GM12878 (cell line): Measurements from ENCODE around the gene NAV2. TPM values are rescaled to one million over a fixed set of nuclear protein-coding genes. Genes with fewer than 3 reads are reported as not detected.

Source experiments
- BACH1 ChIP-seq: fragments of 450-650 bp; IDR thresholded peaks from 2 replicates; pipeline ENCODE4 v1.6.1; 2017; ENCODE audit warnings: mild to moderate bottlenecking, borderline replicate concordance
- CBX3 ChIP-seq: fragments of 200-600 bp; sonication (generic); IDR thresholded peaks from 2 replicates; pipeline ENCODE4 v1.6.1; 2016; ENCODE audit warnings: low read depth, borderline replicate concordance
- FOXK2 ChIP-seq: fragments of 450-650 bp; IDR thresholded peaks from 2 replicates; pipeline ENCODE4 v1.6.1; 2017; ENCODE audit warnings: mild to moderate bottlenecking, moderate library complexity
- HDGF ChIP-seq: fragments of 450-650 bp; IDR thresholded peaks from 2 replicates; pipeline ENCODE4 v1.6.1; 2016; ENCODE audit warnings: antibody characterized with exemption
- IKZF1 ChIP-seq: fragments of 450-650 bp; conservative IDR thresholded peaks from 2 replicates; pipeline ENCODE4 v1.6.1; 2017; ENCODE audit warnings: antibody characterized with exemption, mild to moderate bottlenecking
- JUNB ChIP-seq: IDR thresholded peaks from 2 replicates; pipeline ENCODE4 v1.6.1; 2016; ENCODE audit warnings: antibody characterized with exemption, mild to moderate bottlenecking
- KLF5 ChIP-seq: fragments of 450-650 bp; IDR thresholded peaks from 2 replicates; pipeline ENCODE4 v1.6.1; 2014; ENCODE audit warnings: mild to moderate bottlenecking; ENCODE audit not compliant: partially characterized antibody
- SUZ12 ChIP-seq: fragments of 200-600 bp; sonication (generic); IDR thresholded peaks from one replicate; pipeline ENCODE4 v1.6.1; 2018; ENCODE audit warnings: antibody characterized with exemption, mild to moderate bottlenecking; ENCODE audit not compliant: unreplicated experiment
- ZNF592 ChIP-seq: fragments of 450-650 bp; IDR thresholded peaks from 2 replicates; pipeline ENCODE4 v1.6.1; 2017; ENCODE audit warnings: mild to moderate bottlenecking, moderate library complexity
- polyA plus RNA-seq, 11 experiments: library from polyadenylated mRNA; depleted of rRNA in 4 of 11; unstranded in 6 of 11; stranded (reverse) in 5 of 11; fragments of >200 nt; fragmentation: Nextera tagmentation in 4 of 11; fragmentation: Illumina TruSeq in 1 of 11; extraction: Ambion mirVana in 4 of 11; extraction: Trizol in 1 of 11; gene quantifications; 1 replicate in 1 of 11; 2 replicates in 10 of 11; pipeline versions ENCODE4 v1.2.1 to v1.2.3, GENCODE V29; 2011 to 2016; ENCODE audit warnings: inconsistent platforms in 2 of 11, missing spikeins in 2 of 11, low read depth in 1 of 11
- total RNA-seq, 4 experiments: library from RNA; depleted of rRNA in 3 of 4; stranded (reverse); fragments of >200 nt in 3 of 4; fragmentation: Illumina TruSeq in 1 of 4; extraction: Trizol in 1 of 4; gene quantifications; 2 replicates each; pipeline versions ENCODE4 v1.2.1 to v1.2.3, GENCODE V29; 2013 to 2021

Gene NAV2
- total and polyA plus RNA-seq, 10 of the 15 experiments (the other 5 are each of a cell fraction or from before 2014, with no cell fraction given) = 0.35 to 6.1 (median 1.1) TPM

- no peak for TF ChIP-seq ZNF592
- no peak for TF ChIP-seq FOXK2
- TF ChIP-seq CBX3 = no peak
- no peak for TF ChIP-seq SUZ12
- no peak for TF ChIP-seq IKZF1
- no peak for TF ChIP-seq HDGF
- no peak for TF ChIP-seq JUNB
- TF ChIP-seq BACH1 = no peak
- TF ChIP-seq KLF5 = no peak
Observed at GRCh38 chr11:19933801-19934488, 221.3 kb downstream of the NAV2 start (continued).
